A549 (cell line): ENCODE results near the gene LHX1.

Source experiments
- BHLHE40 ChIP-seq: IDR thresholded peaks from 2 replicates; pipeline ENCODE4 v1.6.1; 2012; ENCODE audit warnings: low read depth, low read length, inconsistent platforms
- CEBPB ChIP-seq, 2 experiments: fragments of >200 bp in 1 of 2; sonication (Bioruptor Twin) in 1 of 2; formaldehyde crosslinking in 1 of 2; IDR thresholded peaks; 2 replicates each; pipeline ENCODE4 v1.6.1; 2012 to 2016
- ELK1 ChIP-seq: fragments of 150-350 bp; IDR thresholded peaks from 2 replicates; pipeline ENCODE4 v1.6.1; 2014; ENCODE audit warnings: low read depth, mild to moderate bottlenecking, low read length
- EP300 ChIP-seq, 2 experiments: fragments of >200 bp; sonication (Bioruptor Twin); formaldehyde crosslinking; IDR thresholded peaks; 2 replicates in 1 of 2; 3 replicates in 1 of 2; pipeline ENCODE4 v1.6.1; 2016 to 2017
- JUNB ChIP-seq: fragments of >200 bp; sonication (Bioruptor Twin); formaldehyde crosslinking; IDR thresholded peaks from 2 replicates; pipeline ENCODE4 v1.6.1; 2016
- KDM1A ChIP-seq: fragments of 200-600 bp; sonication (generic); IDR thresholded peaks from 2 replicates; pipeline ENCODE4 v1.6.1; 2016; ENCODE audit warnings: low read depth, mild to moderate bottlenecking
- POLR2A ChIP-seq: IDR thresholded peaks from 2 replicates; pipeline ENCODE4 v1.6.1; 2012; ENCODE audit warnings: mild to moderate bottlenecking, low read length
- SMC3 ChIP-seq: fragments of >200 bp; sonication (Bioruptor Twin); formaldehyde crosslinking; IDR thresholded peaks from 3 replicates; pipeline ENCODE4 v1.6.1; 2018; ENCODE audit warnings: inconsistent platforms
- TF ChIP-seq, protein P1 (sequence below): fragments of >200 bp; sonication (Bioruptor Twin); formaldehyde crosslinking; IDR thresholded peaks from 3 replicates; pipeline ENCODE4 v1.5.1; 2016
- TF ChIP-seq, protein P2 (sequence below): IDR thresholded peaks from 2 replicates; pipeline ENCODE4 v1.6.1; 2012

DNA sequence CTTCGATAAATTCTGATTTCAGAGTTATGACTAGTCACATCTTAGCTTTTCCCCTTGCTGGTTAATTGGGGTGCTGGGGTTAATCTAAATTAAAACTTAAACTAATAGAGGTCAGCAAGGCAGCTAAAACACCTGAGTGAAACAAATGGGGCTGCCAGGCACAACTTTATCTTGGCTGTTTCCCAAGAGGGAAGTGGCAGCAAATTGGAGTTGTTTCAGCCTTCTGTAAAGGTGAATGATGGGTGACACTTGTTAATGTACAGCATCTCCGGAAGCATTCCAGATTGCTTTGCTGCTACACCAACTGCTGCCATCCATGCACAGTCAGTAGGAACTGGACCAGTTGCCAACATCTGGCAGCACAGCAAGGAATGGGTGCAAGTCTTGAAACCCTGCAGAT lies 55.4 kb downstream of the LHX1 start:
- TF ChIP-seq EP300 (IDR thresholded peaks at IDR 0.05) (no peak), BHLHE40 (no peak), ELK1 (no peak), POLR2A (no peak), KDM1A (no peak), SMC3 (no peak), JUNB (no peak), CEBPB (IDR thresholded peaks at IDR 0.05) (no peak)
- TF ChIP-seq, protein P1, sequence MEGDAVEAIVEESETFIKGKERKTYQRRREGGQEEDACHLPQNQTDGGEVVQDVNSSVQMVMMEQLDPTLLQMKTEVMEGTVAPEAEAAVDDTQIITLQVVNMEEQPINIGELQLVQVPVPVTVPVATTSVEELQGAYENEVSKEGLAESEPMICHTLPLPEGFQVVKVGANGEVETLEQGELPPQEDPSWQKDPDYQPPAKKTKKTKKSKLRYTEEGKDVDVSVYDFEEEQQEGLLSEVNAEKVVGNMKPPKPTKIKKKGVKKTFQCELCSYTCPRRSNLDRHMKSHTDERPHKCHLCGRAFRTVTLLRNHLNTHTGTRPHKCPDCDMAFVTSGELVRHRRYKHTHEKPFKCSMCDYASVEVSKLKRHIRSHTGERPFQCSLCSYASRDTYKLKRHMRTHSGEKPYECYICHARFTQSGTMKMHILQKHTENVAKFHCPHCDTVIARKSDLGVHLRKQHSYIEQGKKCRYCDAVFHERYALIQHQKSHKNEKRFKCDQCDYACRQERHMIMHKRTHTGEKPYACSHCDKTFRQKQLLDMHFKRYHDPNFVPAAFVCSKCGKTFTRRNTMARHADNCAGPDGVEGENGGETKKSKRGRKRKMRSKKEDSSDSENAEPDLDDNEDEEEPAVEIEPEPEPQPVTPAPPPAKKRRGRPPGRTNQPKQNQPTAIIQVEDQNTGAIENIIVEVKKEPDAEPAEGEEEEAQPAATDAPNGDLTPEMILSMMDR = no peak
- TF ChIP-seq, protein P2, sequence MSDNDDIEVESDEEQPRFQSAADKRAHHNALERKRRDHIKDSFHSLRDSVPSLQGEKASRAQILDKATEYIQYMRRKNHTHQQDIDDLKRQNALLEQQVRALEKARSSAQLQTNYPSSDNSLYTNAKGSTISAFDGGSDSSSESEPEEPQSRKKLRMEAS = no peak
